K562 (cell line): ENCODE results near the gene HSPA5. TPM values are rescaled to one million over a fixed set of nuclear protein-coding genes. Genes with fewer than 3 reads are reported as not detected.
A peak's percentile ranks its signal among the peaks of the same experiment; 100 is the strongest.

Source experiments
- ARID1B ChIP-seq: fragments of 450-650 bp; IDR thresholded peaks from 2 replicates; pipeline ENCODE4 v1.6.1; 2016; ENCODE audit warnings: antibody characterized with exemption, mild to moderate bottlenecking, inconsistent platforms
- CBX2 ChIP-seq: fragments of 200-600 bp; sonication (generic); IDR thresholded peaks from one replicate; pipeline ENCODE4 v1.6.1; 2012; ENCODE audit warnings: mild to moderate bottlenecking, low read length, inconsistent platforms; ENCODE audit not compliant: insufficient read depth, poor library complexity, severe bottlenecking
- HDAC1 ChIP-seq, 2 experiments: fragments of 450-650 bp; IDR thresholded peaks; 2 replicates each; pipeline ENCODE4 v1.6.1; 2016 to 2017; ENCODE audit warnings: inconsistent platforms in 1 of 2, mild to moderate bottlenecking in 1 of 2, moderate library complexity in 1 of 2
- SIN3A ChIP-seq, 2 experiments: fragments of 150-350 bp in 1 of 2; IDR thresholded peaks; 2 replicates each; pipeline ENCODE4 v1.6.1; 2011 to 2016; ENCODE audit warnings: borderline replicate concordance in 2 of 2, low read depth in 2 of 2, low read length in 2 of 2, mild to moderate bottlenecking in 2 of 2, moderate library complexity in 2 of 2; ENCODE audit not compliant: control insufficient read depth in 1 of 2
- ZNF311 ChIP-seq: fragments of 250-450 bp; sonication (Bioruptor Pico); IDR thresholded peaks from 2 replicates; pipeline ENCODE4 v1.4.0; 2020; ENCODE audit warnings: mild to moderate bottlenecking, moderate library complexity
- polyA plus RNA-seq, 8 experiments: library from polyadenylated mRNA; depleted of rRNA in 4 of 8; stranded (reverse) in 5 of 8; unstranded in 3 of 8; fragments of >200 nt; fragmentation: Nextera tagmentation in 2 of 8; fragmentation: Illumina TruSeq in 1 of 8; extraction: Ambion mirVana in 2 of 8; extraction: Trizol in 1 of 8; gene quantifications; 2 replicates each; pipeline versions ENCODE4 v1.2.1 to v1.2.3, GENCODE V29; 2011 to 2014; ENCODE audit warnings: inconsistent platforms in 1 of 8, missing spikeins in 1 of 8
- total RNA-seq, 7 experiments: library from RNA; depleted of rRNA in 6 of 7; stranded (reverse); fragments of >200 nt in 6 of 7; fragmentation: Illumina TruSeq in 2 of 7; extraction: Trizol in 2 of 7; gene quantifications; 2 replicates each; pipeline versions ENCODE4 v1.2.1 to v1.2.3, GENCODE V29; 2011 to 2021; ENCODE audit warnings: low replicate concordance in 1 of 7
- TF ChIP-seq, protein P1 (sequence below): fragments of 450-650 bp; IDR thresholded peaks from 2 replicates; pipeline ENCODE4 v1.7.1; 2018; ENCODE audit warnings: mild to moderate bottlenecking, low read depth; ENCODE audit not compliant: partially characterized antibody

HSPA5 gene
- total and polyA plus RNA-seq, 9 of the 15 experiments (the other 6 are each of a cell fraction or from before 2014, with no cell fraction given) = 48.0 to 265 (median 113) TPM

- TF ChIP-seq CBX2 (no peak), ZNF311 (CRISPR knock-in tag) (no peak), ARID1B (no peak), HDAC1 (IDR thresholded peaks at IDR 0.05) (peak in 1 of 2 experiments; percentile 45; a peak in 1 of 4 replicates), SIN3A (IDR thresholded peaks at IDR 0.05; ENCODE audit: borderline replicate concordance in 2 of 2, control insufficient read depth in 1 of 2, low read depth in 2 of 2, low read length in 2 of 2) (peak in 1 of 2 experiments; percentile 63; a peak in 1 of 4 replicates)
- TF ChIP-seq, protein P1, sequence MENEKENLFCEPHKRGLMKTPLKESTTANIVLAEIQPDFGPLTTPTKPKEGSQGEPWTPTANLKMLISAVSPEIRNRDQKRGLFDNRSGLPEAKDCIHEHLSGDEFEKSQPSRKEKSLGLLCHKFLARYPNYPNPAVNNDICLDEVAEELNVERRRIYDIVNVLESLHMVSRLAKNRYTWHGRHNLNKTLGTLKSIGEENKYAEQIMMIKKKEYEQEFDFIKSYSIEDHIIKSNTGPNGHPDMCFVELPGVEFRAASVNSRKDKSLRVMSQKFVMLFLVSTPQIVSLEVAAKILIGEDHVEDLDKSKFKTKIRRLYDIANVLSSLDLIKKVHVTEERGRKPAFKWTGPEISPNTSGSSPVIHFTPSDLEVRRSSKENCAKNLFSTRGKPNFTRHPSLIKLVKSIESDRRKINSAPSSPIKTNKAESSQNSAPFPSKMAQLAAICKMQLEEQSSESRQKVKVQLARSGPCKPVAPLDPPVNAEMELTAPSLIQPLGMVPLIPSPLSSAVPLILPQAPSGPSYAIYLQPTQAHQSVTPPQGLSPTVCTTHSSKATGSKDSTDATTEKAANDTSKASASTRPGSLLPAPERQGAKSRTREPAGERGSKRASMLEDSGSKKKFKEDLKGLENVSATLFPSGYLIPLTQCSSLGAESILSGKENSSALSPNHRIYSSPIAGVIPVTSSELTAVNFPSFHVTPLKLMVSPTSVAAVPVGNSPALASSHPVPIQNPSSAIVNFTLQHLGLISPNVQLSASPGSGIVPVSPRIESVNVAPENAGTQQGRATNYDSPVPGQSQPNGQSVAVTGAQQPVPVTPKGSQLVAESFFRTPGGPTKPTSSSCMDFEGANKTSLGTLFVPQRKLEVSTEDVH = peak; percentile 27
Measured at GRCh38 chr9:125189011-125189360, 52.2 kb downstream of the HSPA5 start (continued).
